B cell (primary cell): Measurements from ENCODE around the gene XXYLT1. TPM values are rescaled to one million over a fixed set of nuclear protein-coding genes. Genes with fewer than 3 reads are reported as not detected.

ENCODE experiments used
- ATAC-seq: fragments of 200-7000 bp; cut with Tn5 transposase; one replicate; pipeline ENCODE4 v1.10.0; 2021; ENCODE audit warnings: low read depth, mild to moderate bottlenecking, moderate number of reproducible peaks, moderate library complexity
- CTCF ChIA-PET: fragments of 350-600 bp; sonication (Branson Sonifier 250); formaldehyde crosslinking; loops from one replicate; lab custom pipeline; 2021; ENCODE audit warnings: antibody characterized with exemption, inconsistent platforms; lab: Charles Lee
- POLR2A ChIA-PET: fragments of 350-600 bp; sonication (Branson Sonifier 250); formaldehyde crosslinking; loops from one replicate; lab custom pipeline; 2021; ENCODE audit warnings: antibody characterized with exemption; lab: Charles Lee
- DNase-seq: peaks from one replicate; pipeline ENCODE4 v3.0.0; 2013
- H2AFZ ChIP-seq: 2 replicates; pipeline ENCODE4 v1.6.1; 2012; ENCODE audit warnings: mild to moderate bottlenecking, low read depth, low read length; ENCODE audit not compliant: insufficient read depth, poor library complexity, severe bottlenecking
- H3K27ac ChIP-seq, 2 donors: 1 replicate in 1 of 2; 2 replicates in 1 of 2; pipeline ENCODE4 v1.5.1; 2012 to 2013; ENCODE audit warnings: low read length in 2 of 2, mild to moderate bottlenecking in 2 of 2, moderate library complexity in 1 of 2
- H3K27me3 ChIP-seq, 4 experiments: fragments of 200-600 bp in 1 of 4; sonication (generic) in 1 of 4; replicated peaks in 1 of 4; 1 replicate in 2 of 4; 2 replicates in 2 of 4; pipeline versions ENCODE4 v1.6.1 to v1.7.0; 2013 to 2016; ENCODE audit warnings: low read length in 3 of 4, mild to moderate bottlenecking in 2 of 4, mixed read lengths in 1 of 4, moderate library complexity in 1 of 4; ENCODE audit not compliant: insufficient read depth in 4 of 4, control insufficient read depth in 3 of 4; ENCODE audit errors: control extremely low read depth in 1 of 4
- H3K36me3 ChIP-seq, 2 experiments: replicated peaks in 1 of 2; 1 replicate in 1 of 2; 2 replicates in 1 of 2; pipeline versions ENCODE4 v1.6.1 to v1.7.1; 2013; ENCODE audit warnings: low read length in 1 of 2; ENCODE audit not compliant: insufficient read depth in 2 of 2, control insufficient read depth in 1 of 2; ENCODE audit errors: control extremely low read depth in 1 of 2, extremely low read depth in 1 of 2
- H3K4me1 ChIP-seq, 2 donors: fragments of 200-600 bp in 1 of 2; sonication (generic) in 1 of 2; 1 replicate in 1 of 2; 2 replicates in 1 of 2; pipeline versions ENCODE4 v1.5.1 to v1.6.1; 2013 to 2017; ENCODE audit warnings: low read length in 2 of 2; ENCODE audit not compliant: control insufficient read depth in 2 of 2, insufficient read depth in 2 of 2
- H3K4me2 ChIP-seq: replicated peaks from 2 replicates; pipeline ENCODE3; 2012; ENCODE audit warnings: mild to moderate bottlenecking, low read depth, low read length; ENCODE audit not compliant: poor library complexity, severe bottlenecking
- H3K4me3 ChIP-seq, 5 experiments: fragments of 200-600 bp in 1 of 5; sonication (generic) in 1 of 5; 1 replicate in 3 of 5; 2 replicates in 2 of 5; pipeline versions ENCODE4 v1.5.1 to v1.7.0; 2011 to 2016; ENCODE audit warnings: low read length in 4 of 5, mild to moderate bottlenecking in 4 of 5, low read depth in 2 of 5, control low read depth in 1 of 5, moderate library complexity in 1 of 5; ENCODE audit not compliant: insufficient read depth in 1 of 5; ENCODE audit errors: control extremely low read depth in 1 of 5, extremely low read depth in 1 of 5
- H3K79me2 ChIP-seq: fragments of 200-600 bp; sonication (generic); one replicate; pipeline ENCODE4 v1.6.0; 2016; ENCODE audit warnings: low read length; ENCODE audit not compliant: control insufficient read depth, insufficient read depth
- H3K9ac ChIP-seq: fragments of 200-600 bp; sonication (generic); 2 replicates; pipeline ENCODE4 v1.6.1; 2017; ENCODE audit warnings: mild to moderate bottlenecking, low read length, moderate library complexity
- H3K9me3 ChIP-seq, 3 donors: one replicate each; pipeline versions ENCODE4 v1.6.1 to v1.7.1; 2013; ENCODE audit warnings: low read length in 2 of 3; ENCODE audit not compliant: control insufficient read depth in 2 of 3, insufficient read depth in 1 of 3; ENCODE audit errors: control extremely low read depth in 1 of 3
- H4K20me1 ChIP-seq: 2 replicates; pipeline ENCODE4 v1.6.0; 2012; ENCODE audit warnings: mild to moderate bottlenecking, low read length; ENCODE audit not compliant: insufficient read depth, control insufficient read depth, poor library complexity, severe bottlenecking
- H3K27ac Mint-ChIP-seq: one replicate; pipeline ENCODE4 v1.8.0; 2021; ENCODE audit warnings: mixed read lengths
- H3K27me3 Mint-ChIP-seq: one replicate; pipeline ENCODE4 v1.8.0; 2021; ENCODE audit warnings: mixed read lengths
- H3K4me1 Mint-ChIP-seq: one replicate; pipeline ENCODE4 v1.8.0; 2021; ENCODE audit warnings: mixed read lengths
- H3K4me3 Mint-ChIP-seq: one replicate; pipeline ENCODE4 v1.8.0; 2021; ENCODE audit warnings: mixed read lengths
- H3K9me3 Mint-ChIP-seq: one replicate; pipeline ENCODE4 v1.8.0; 2022; ENCODE audit warnings: mixed read lengths; ENCODE audit not compliant: insufficient read depth
- CTCF ChIP-seq: fragments of 200-600 bp; IDR thresholded peaks from one replicate; pipeline ENCODE4 v1.8.0; 2022; ENCODE audit warnings: antibody characterized with exemption, mild to moderate bottlenecking
- EZH2 ChIP-seq: IDR thresholded peaks from 2 replicates; pipeline ENCODE4 v1.6.1; 2012; ENCODE audit warnings: borderline replicate concordance, low read depth, mild to moderate bottlenecking, moderate library complexity, low read length; ENCODE audit not compliant: insufficient read depth, poor library complexity, severe bottlenecking
- WGBS: methylation state at CpG from one replicate; pipeline ENCODE4 v1.1.5; 2013; ENCODE audit warnings: missing lambda C conversion rate; ENCODE audit not compliant: insufficient coverage; 5-methylcytosine and 5-hydroxymethylcytosine counted together
- intact Hi-C: fragments of 100-400 bp; cut with micrococcal nuclease; formaldehyde crosslinking; loops from one replicate; pipeline ENCODE4 v1.10.0; 2022
- polyA plus RNA-seq: library from polyadenylated mRNA; depleted of rRNA; stranded (reverse); fragments of >200 nt; gene quantifications from 2 replicates; pipeline ENCODE4 v1.2.3, GENCODE V29; 2012
- total RNA-seq, 2 donors: library from RNA; stranded (reverse); fragments of 120-200 nt in 1 of 2; gene quantifications; 1 replicate in 1 of 2; 2 replicates in 1 of 2; pipeline versions ENCODE4 v1.2.3 to v1.2.4, GENCODE V29; 2013 to 2022

XXYLT1 gene
- total and polyA plus RNA-seq, 2 donors (not counting 1 experiment from before 2014, with no cell fraction given), result 2.6 to 11.2 TPM

- H3K4me1 Mint-ChIP-seq, result peaks cover 45% of the 10 kb centered on the region
- ATAC-seq, result no peak
- no peak overlapping the region for H3K4me2 ChIP-seq
- TF ChIP-seq EZH2, result no peak
- TF ChIP-seq CTCF, result no peak
- no peak overlapping the region for H3K27ac Mint-ChIP-seq
- no peaks in the 10 kb centered on the region for H3K9me3 Mint-ChIP-seq
- H3K9me3 ChIP-seq, result no peaks in the 10 kb centered on the region
- H4K20me1 ChIP-seq, result no peaks in the 10 kb centered on the region
- no peak for DNase-seq
- ChIA-PET CTCF (interaction anchor here (1.0 to 1.6 kb wide), 3 partner anchors 16 to 397 kb away, joined by 3 to 4 read pairs (median 3); no protein-coding TSS in a partner anchor), POLR2A (interaction anchor here (0.6 kb wide), 1 partner anchor 174 kb away, joined by 3 read pairs; no protein-coding TSS in a partner anchor)
- H2AFZ ChIP-seq, result no peak overlapping the region
- no peak overlapping the region for H3K4me3 ChIP-seq
- H3K27ac ChIP-seq, result no peak overlapping the region
- WGBS, result 87% methylated on average over 11 of the region's 12 CpGs
- no peak overlapping the region for H3K4me3 Mint-ChIP-seq
- peaks cover 31 to 49% of the 10 kb centered on the region in 2 donors for H3K4me1 ChIP-seq
- no peaks in the 10 kb centered on the region for H3K36me3 ChIP-seq
- H3K27me3 ChIP-seq, result no peaks in the 10 kb centered on the region
- H3K27me3 Mint-ChIP-seq, result no peaks in the 10 kb centered on the region
- intact Hi-C loops, result no loop called here
- no peak overlapping the region for H3K9ac ChIP-seq
- peaks cover 5% of the 10 kb centered on the region for H3K79me2 ChIP-seq
These were observed 192.0 kb downstream of the XXYLT1 start for GRCh38 chr3:195078891-195079440.
